GM12891 (cell line): ENCODE results near the gene NTRK3.

ENCODE experiments used
- PAX5 ChIP-seq: IDR thresholded peaks from 2 replicates; pipeline ENCODE4 v1.6.1; 2011; ENCODE audit warnings: low read length, moderate library complexity, mild to moderate bottlenecking; ENCODE audit not compliant: insufficient read depth, severe bottlenecking
- POLR2A ChIP-seq: IDR thresholded peaks from 2 replicates; pipeline ENCODE4 v1.6.1; 2011; ENCODE audit warnings: low read depth, low read length, control low read depth
- POLR2AphosphoS5 ChIP-seq: IDR thresholded peaks from 2 replicates; pipeline ENCODE4 v1.6.1; 2011; ENCODE audit warnings: low read depth, low read length, control low read depth
- POU2F2 ChIP-seq: IDR thresholded peaks from 2 replicates; pipeline ENCODE4 v1.6.1; 2011; ENCODE audit warnings: low read depth, mild to moderate bottlenecking, control low read depth, low read length, moderate library complexity
- SPI1 ChIP-seq: IDR thresholded peaks from 2 replicates; pipeline ENCODE4 v1.6.1; 2011; ENCODE audit warnings: low read depth, low read length, control low read depth
- TAF1 ChIP-seq: IDR thresholded peaks from 2 replicates; pipeline ENCODE4 v1.6.1; 2011; ENCODE audit warnings: low read depth, low read length, control low read depth

DNA sequence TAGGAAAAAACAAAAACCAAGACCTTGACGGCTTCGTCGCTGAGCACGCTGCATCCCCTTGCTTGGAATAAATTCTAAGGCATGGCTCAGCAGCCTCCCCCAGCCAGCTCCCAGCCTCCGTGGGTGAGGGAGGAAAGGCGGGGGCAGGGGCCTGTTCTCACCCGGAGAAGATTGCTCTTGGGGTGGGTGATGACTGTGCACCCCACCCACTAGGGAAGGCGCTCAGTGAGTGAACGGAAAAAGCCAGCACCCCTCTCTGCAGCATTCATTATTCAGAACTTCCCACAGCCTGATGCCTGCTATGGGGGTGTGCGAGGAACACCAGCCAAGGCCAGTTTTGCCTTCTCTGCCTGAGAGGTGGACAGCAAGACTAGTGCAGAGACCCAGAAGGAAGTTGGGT lies 19.3 kb upstream of the NTRK3 start:
- no peak for TF ChIP-seq POLR2A
- no peak for TF ChIP-seq TAF1
- no peak for TF ChIP-seq POLR2AphosphoS5
- no peak for TF ChIP-seq SPI1
- no peak for TF ChIP-seq POU2F2
- TF ChIP-seq PAX5 = no peak
